ENCODE data around the gene MBP.

Gene MBP

DNA sequence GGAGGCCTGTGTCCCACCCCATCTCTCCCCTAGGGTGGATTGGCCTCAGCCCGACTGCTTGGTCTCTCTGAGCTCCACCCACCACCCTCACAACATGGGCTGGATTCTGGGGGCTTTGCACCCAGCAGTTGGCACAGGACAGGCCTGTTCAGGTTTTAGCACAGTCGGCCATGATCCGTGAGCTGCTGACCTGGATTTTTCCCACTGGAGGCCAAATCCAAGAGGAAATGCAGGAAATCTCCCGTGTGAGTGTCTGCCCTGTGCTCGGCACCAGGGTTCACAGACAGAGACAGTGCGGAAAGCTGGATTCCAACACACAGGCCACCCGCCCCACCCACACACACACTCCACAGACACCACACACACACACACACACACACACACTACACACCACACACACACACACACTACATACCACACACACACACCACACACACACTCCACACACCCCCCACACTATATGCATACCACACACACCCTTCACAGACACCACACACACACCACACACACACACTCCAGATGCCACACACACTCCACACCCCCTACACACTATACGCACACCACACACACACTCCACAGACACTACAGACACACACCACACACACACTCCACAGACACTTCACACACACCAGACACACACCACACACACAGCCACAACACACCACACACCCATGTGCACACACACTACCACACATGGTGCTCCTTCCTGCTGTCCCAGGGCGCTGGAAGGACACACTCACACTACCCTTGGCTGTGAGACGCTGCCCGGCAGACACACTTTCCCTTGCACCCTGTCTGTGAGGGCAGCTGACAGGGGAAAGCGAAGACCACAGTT, 14.1 kb downstream of the MBP start:
- Mint-ChIP-seq H3K9me3 (no peaks in the 10 kb centered on the region), H3K4me3 (no peak overlapping the region), H3K27ac (peak overlapping the region; percentile 53), H3K4me1 (ENCODE audit: low read depth) (peaks cover 58% of the 10 kb centered on the region), H3K27me3 (ENCODE audit: low read depth) (no peaks in the 10 kb centered on the region), H3K36me3 (ENCODE audit: low read depth) (peaks cover 31% of the 10 kb centered on the region)

DNA sequence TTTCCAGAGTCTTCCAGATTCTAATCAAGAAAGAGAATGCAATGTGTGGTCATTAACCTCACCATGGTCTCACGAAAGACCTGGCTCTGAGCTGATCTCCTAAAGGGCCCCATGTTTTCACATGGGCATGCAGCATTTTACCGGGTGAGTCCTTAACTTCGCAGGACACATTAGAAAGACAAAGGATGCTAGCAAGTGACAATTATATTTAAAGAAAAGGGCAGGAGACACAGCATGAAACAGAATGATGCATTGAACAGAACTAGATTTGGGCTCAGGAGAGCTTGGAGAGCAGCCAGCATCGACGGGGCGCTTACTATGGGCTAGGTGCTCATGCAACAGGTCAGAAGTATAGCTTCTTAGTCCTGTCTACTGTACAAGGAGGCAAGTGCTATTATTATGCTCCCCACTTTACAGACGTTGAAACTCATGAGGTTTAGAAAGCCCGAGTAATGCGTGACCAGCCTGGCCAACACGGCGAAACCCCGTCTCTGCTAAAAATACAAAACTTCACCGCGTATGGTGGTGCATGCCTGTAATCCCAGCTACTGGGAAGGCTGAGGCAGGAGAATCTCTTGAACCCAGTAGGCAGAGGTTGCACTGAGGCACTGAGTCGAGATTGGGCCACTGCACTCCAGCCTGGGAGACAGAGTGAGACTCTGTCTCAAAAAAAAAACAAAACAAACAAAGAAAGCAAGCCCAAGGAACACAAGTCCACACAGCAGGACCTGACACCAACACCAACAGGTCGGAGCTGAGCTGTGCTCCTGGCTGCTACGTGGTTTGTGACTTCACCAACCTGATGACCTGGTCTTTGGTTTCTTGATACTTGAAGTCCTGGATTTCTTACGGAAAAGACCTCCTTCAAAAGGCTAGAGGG, 16.1 kb downstream of the MBP start:
- Mint-ChIP-seq H3K4me3 (no peak overlapping the region), H3K27ac (peak overlapping the region; percentile 5), H3K4me1 (ENCODE audit: low read depth) (peaks cover 60% of the 10 kb centered on the region), H3K36me3 (ENCODE audit: low read depth) (peaks cover 37% of the 10 kb centered on the region), H3K9me3 (no peaks in the 10 kb centered on the region), H3K27me3 (ENCODE audit: low read depth) (no peaks in the 10 kb centered on the region)

DNA sequence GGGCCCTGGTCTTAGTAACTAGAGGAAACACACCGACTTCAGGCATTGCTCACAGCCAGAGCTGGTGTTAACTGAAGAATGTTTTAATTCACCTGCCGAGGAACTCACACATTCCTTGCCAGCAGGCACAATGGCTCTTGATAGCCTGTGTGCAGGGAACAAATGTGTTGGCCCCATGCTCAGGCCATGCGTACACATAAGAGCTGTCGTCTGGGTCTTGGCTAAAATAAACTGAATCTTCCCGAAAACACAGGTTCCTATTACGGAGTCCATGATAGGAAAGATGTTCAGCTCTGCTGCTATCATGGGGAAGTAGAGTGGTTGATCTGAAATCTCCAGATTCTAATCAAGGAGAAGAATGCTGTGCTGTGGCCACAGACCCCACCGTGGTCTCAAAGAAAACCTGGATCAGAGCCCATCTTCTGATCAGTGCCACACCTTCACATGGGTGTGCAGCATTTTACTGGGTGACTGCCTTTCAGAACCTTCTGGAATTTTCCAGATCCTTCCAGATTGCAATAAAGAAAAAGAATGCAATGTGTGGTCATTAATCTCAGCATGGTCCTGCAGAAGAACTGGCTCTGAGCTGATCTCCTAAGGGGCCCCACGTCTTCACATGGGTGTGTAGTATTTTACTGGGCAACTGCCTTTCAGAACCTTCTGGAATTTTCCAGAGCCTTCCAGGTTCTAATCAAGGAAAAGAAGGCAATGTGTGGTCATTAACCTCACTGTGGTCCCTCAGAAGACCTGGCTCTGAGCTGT, 17.2 kb downstream of the MBP start:
- no peak overlapping the region for H3K4me3 Mint-ChIP-seq
- peaks cover 67% of the 10 kb centered on the region for H3K4me1 Mint-ChIP-seq (ENCODE audit: low read depth)

DNA sequence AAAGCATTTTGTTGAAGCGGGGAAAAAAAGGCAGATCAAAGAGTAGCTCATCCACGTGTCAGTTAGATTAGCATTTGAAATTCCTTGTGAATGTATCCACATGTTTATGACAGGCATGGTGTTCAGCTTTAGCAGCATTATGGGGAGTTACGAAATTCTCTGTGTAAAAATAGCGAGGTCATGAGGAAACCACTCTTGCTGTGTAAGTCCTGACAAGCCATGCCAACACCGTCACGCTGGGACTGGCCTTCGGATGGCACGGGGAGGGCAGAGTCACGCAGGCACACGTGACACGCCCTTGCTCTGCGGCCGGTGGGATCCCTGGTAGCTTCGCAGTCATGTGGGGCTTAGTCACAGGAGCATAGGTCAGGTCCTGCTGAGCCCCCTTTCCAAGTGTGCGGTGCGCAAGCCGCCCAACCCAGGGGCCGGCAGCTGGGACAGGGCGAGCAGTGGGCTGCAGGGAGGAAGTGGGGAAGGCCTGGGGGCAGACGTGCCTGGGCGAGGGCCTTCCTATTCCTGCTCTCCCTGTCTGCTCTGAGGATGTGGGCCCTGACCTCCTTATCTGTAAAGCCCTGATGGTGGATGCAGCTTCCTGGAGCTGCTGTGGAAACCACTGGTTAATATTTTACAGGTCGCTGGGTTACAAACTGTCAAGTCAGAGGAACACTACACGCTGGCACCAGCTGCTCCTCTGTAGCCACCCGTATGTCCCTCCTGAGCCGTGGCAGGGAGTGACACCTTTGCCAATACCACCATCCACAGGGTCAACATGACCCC, 18.0 kb downstream of the MBP start:
- Mint-ChIP-seq H3K36me3 (ENCODE audit: low read depth) (peaks cover 42% of the 10 kb centered on the region), H3K4me1 (ENCODE audit: low read depth) (peaks cover 72% of the 10 kb centered on the region), H3K4me3 (no peak overlapping the region), H3K27me3 (ENCODE audit: low read depth) (no peaks in the 10 kb centered on the region), H3K9me3 (no peaks in the 10 kb centered on the region), H3K27ac (peak overlapping the region; percentile 9)

More for the DNA sequence above, 17.2 kb downstream of the MBP start:
- Mint-ChIP-seq H3K36me3 (ENCODE audit: low read depth) (peaks cover 40% of the 10 kb centered on the region), H3K27me3 (ENCODE audit: low read depth) (no peaks in the 10 kb centered on the region), H3K9me3 (no peaks in the 10 kb centered on the region), H3K27ac (peak overlapping the region; percentile 52)

DNA sequence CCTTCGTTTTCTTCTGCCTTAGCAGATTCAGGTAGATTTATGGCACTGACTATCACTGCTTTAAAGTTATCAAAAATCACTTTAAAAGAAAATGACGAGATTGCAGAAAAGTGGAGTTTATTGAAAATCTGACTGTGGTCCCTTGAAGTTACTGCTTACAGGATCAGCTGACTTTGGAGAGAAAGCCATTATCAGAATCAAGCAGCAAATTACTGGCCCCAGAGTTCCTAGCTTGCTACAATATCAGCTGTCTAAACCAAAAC, 18.5 kb downstream of the MBP start:
- no peak overlapping the region for H3K4me3 Mint-ChIP-seq
- H3K4me1 Mint-ChIP-seq (ENCODE audit: low read depth) = peaks cover 71% of the 10 kb centered on the region
- H3K36me3 Mint-ChIP-seq (ENCODE audit: low read depth) = peaks cover 39% of the 10 kb centered on the region
- H3K27me3 Mint-ChIP-seq (ENCODE audit: low read depth) = no peaks in the 10 kb centered on the region
- no peaks in the 10 kb centered on the region for H3K9me3 Mint-ChIP-seq
- H3K27ac Mint-ChIP-seq = peak overlapping the region; percentile 9

DNA sequence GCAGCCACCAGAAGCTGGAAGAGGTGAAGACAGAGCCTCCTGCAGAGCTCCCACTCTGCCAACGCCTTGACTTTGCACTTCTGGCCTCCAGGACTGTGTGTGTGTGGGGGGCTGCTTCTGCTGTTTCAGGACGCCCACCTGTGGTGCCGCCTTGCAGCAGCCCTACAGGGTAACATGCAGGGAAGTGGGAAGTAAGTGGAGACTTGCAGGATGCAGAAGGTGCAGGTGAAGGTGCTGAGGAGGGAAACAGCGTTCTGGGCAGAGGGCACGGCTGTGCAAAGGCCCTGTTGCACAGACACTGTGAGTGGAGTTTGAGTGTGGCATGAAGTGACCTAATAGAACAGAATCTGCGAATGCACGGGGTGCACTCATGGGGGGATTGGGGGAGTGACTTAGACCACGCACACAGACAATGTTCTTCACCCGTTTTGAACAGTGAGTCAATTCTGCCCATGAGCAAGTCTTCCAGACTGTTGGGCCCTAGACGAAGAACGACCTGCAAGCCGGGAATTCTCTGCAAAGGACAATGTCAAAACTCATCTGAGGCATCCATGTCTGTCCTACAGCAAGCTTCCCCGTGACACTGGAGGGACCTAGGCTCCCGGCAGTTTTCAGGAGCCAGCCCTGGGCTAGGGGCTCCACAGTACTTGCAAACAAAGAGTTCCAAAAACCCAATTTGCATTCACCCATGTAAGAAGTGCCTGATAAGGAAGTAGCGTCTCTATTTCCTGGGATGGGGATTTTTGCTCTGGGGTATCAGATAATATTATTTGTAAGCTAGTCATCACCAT, 19.0 kb downstream of the MBP start:
- H3K9me3 Mint-ChIP-seq = no peaks in the 10 kb centered on the region
- H3K4me3 Mint-ChIP-seq = no peak overlapping the region
- H3K4me1 Mint-ChIP-seq (ENCODE audit: low read depth) = peaks cover 71% of the 10 kb centered on the region
- H3K27ac Mint-ChIP-seq = peak overlapping the region; percentile 52
- H3K36me3 Mint-ChIP-seq (ENCODE audit: low read depth) = peaks cover 37% of the 10 kb centered on the region
- H3K27me3 Mint-ChIP-seq (ENCODE audit: low read depth) = no peaks in the 10 kb centered on the region

DNA sequence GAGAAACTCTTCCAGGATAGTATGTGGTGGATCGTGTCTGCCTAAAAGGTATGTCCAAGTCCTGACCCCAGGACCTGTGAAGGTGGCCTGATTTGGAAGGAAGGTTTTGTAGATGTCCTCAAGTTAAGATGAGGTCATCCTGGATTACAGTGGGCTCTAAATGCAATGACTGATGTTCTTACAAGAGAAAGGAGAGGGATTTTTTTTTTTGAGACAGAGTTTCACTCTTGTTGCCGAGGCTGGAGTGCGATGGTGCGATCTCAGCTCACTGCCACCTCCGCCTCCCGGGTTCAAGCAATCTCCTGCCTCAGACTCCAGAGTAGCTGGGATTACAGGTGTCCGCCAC, 19.9 kb downstream of the MBP start:
- Mint-ChIP-seq H3K36me3 (ENCODE audit: low read depth) (peaks cover 38% of the 10 kb centered on the region), H3K4me3 (no peak overlapping the region), H3K27ac (no peak overlapping the region), H3K27me3 (ENCODE audit: low read depth) (no peaks in the 10 kb centered on the region), H3K9me3 (no peaks in the 10 kb centered on the region), H3K4me1 (ENCODE audit: low read depth) (peaks cover 78% of the 10 kb centered on the region)

DNA sequence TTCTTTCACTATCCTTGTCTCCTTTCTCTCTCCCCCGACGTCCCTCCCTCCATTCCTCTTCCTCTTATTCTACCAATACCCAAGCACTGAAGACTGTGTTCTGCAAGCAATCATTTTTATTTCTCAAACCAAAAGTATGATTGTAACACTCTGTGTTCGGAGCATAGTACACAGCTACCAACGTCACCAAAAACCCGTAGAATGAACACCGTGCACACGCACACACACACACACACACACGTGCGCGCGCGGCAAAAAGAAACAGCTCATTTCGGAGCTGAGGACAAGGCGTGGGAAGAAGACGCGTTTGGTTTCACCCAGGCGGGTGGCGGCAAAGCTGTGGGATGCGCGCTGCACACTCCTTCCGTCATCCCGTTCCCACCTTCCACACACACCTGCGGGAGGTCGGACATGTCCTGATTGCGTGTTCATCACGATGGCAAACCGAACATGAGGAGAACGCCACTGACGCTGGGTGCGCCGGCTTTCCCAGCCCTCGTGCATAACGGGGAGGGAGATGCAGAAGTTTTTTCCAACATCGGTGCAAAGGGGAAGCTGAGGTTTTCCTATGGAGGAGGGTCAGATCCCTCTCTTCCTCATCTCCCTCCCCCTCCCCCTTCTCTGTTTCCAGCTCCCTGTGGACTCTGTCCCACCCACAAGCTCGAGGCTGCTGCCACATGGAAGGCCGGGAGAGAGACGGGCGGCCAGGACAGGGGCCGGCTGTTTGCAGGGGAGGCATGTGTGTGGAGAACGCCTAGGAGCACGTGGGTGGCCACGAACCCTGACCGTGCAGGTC, 20.4 kb downstream of the MBP start:
- Mint-ChIP-seq H3K27ac (no peak overlapping the region), H3K4me1 (ENCODE audit: low read depth) (peaks cover 80% of the 10 kb centered on the region), H3K9me3 (no peaks in the 10 kb centered on the region), H3K36me3 (ENCODE audit: low read depth) (peaks cover 37% of the 10 kb centered on the region), H3K27me3 (ENCODE audit: low read depth) (no peaks in the 10 kb centered on the region), H3K4me3 (peak overlapping the region; percentile 9)

DNA sequence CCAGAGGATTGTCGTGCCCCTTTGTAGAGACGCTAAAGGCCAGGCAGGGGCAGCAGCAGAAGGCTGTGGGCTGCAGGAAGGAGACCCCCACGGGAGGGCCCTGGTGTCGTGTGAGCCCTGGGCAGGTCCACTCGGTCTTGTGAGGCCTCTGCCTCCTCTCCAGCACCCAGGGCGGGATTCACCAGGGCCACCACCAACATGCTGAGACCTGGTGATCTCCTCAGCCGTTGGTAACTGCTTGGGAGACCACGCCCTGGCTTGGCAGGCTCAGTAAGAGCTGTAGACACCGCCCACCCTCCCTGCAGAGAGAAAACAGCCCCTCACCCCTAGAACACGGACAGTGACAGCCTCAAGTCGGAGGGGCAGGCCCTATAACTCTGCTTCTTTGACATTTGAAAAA, 21.1 kb downstream of the MBP start:
- Mint-ChIP-seq H3K36me3 (ENCODE audit: low read depth) (peaks cover 40% of the 10 kb centered on the region), H3K27ac (peak overlapping the region; percentile 3), H3K27me3 (ENCODE audit: low read depth) (no peaks in the 10 kb centered on the region), H3K4me1 (ENCODE audit: low read depth) (peaks cover 82% of the 10 kb centered on the region), H3K9me3 (no peaks in the 10 kb centered on the region), H3K4me3 (no peak overlapping the region)

DNA sequence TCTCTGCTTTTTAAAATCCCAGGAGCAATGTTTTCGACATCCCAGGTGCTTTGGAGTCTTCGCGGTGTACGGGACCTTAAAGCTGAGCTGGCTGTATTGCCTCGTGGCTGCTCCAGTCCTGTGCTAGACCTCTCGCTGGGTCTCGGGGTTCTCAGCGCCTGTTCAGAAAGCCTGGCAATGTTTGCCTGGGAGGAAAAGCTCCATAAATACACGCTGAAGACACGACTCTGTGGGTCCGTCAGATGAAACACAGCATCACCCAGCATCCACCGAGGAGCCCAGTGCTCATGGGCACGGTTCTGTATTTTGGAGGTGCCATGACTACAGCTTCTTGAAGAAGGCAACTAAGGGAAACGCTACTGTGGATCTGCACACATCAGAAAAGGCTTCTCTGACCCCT, 21.6 kb downstream of the MBP start:
- no peaks in the 10 kb centered on the region for H3K9me3 Mint-ChIP-seq
- peaks cover 83% of the 10 kb centered on the region for H3K4me1 Mint-ChIP-seq (ENCODE audit: low read depth)
- H3K36me3 Mint-ChIP-seq (ENCODE audit: low read depth) = peaks cover 45% of the 10 kb centered on the region
- H3K4me3 Mint-ChIP-seq = no peak overlapping the region
- no peaks in the 10 kb centered on the region for H3K27me3 Mint-ChIP-seq (ENCODE audit: low read depth)
- peak overlapping the region; percentile 3 for H3K27ac Mint-ChIP-seq

DNA sequence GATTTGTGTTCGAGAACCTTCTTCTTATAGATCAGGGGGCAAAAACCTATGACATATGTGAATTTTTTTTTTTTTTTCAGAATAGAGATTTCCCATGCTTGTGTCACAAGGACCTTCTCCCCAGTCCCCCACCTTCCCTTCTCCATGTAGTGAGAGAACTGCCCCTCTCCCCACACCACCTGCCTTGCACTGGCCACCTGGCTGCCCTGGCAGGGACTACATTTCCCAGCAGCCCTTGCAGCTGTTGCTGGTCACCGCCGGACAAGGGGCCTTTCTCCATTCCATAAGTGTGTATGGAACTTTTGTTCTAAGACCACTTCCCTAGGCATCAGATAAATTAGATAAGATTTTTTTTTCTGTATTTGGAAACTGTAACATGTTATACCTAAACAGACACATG, 22.2 kb downstream of the MBP start:
- Mint-ChIP-seq H3K27ac (peak overlapping the region; percentile 18), H3K36me3 (ENCODE audit: low read depth) (peaks cover 50% of the 10 kb centered on the region)

DNA sequence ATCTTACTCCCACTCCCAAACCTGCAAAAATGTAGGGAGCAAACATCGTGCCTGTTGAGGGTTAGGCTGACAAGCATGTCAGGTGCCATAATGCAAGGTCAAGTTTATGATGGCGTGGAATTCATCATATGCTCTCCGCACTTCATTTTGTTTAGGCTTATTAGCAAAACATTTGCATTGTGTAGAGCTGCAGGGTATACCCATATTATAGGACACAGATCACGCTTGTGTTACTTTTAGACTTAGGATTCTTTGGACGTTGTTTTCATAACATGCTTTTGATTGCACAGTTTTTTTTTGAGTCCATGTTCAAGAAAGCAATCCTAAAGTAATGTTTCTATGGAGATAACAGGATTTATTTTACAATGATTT, 22.9 kb downstream of the MBP start:
- Mint-ChIP-seq H3K9me3 (no peaks in the 10 kb centered on the region), H3K27me3 (ENCODE audit: low read depth) (no peaks in the 10 kb centered on the region), H3K36me3 (ENCODE audit: low read depth) (peaks cover 55% of the 10 kb centered on the region), H3K27ac (no peak overlapping the region), H3K4me3 (no peak overlapping the region), H3K4me1 (ENCODE audit: low read depth) (peaks cover 85% of the 10 kb centered on the region)

More for the DNA sequence above, 22.2 kb downstream of the MBP start:
- Mint-ChIP-seq H3K4me3 (no peak overlapping the region), H3K27me3 (ENCODE audit: low read depth) (no peaks in the 10 kb centered on the region), H3K4me1 (ENCODE audit: low read depth) (peaks cover 86% of the 10 kb centered on the region), H3K9me3 (no peaks in the 10 kb centered on the region)

Data from T-helper 1 cell treated with Interleukin-12 subunit alpha and Interleukin-12 subunit beta and Interleukin-4 antibody, amounts not matched to agents 30 μg/mL and 1 μg/mL, for 36 hours (primary cell).